Left lung (tissue), 10 donors: ENCODE data around the gene LBH. TPM values are rescaled to one million over a fixed set of nuclear protein-coding genes. Genes with fewer than 3 reads are reported as not detected.

Experiments used
- ATAC-seq: fragments of 200-7000 bp; cut with Tn5 transposase; one replicate; pipeline ENCODE4 v1.9.1; 2020; ENCODE audit warnings: moderate library complexity
- DNase-seq, 4 donors: peaks; one replicate each; pipeline ENCODE4 v3.0.0-alpha.2; 2013 to 2020
- H3K27ac ChIP-seq, 2 donors: fragments of 200-600 bp; sonication (generic) in 1 of 2; one replicate each; pipeline versions ENCODE4 v1.5.0 to v1.8.0; 2020 to 2021
- H3K27me3 ChIP-seq, 2 donors: fragments of 200-600 bp; sonication (generic) in 1 of 2; one replicate each; pipeline versions ENCODE4 v1.5.0 to v1.8.0; 2020 to 2021
- H3K36me3 ChIP-seq, 2 donors: fragments of 200-600 bp; sonication (generic) in 1 of 2; one replicate each; pipeline versions ENCODE4 v1.5.0 to v1.8.0; 2020 to 2021
- H3K4me1 ChIP-seq, 2 donors: fragments of 200-600 bp; one replicate each; pipeline ENCODE4 v1.8.0; 2021
- H3K4me3 ChIP-seq, 2 donors: fragments of 200-600 bp; sonication (generic) in 1 of 2; one replicate each; pipeline versions ENCODE4 v1.5.0 to v1.8.0; 2020 to 2021; ENCODE audit warnings: mild to moderate bottlenecking in 1 of 2
- H3K9me3 ChIP-seq, 2 donors: fragments of 200-600 bp; sonication (generic) in 1 of 2; one replicate each; pipeline versions ENCODE4 v1.5.0 to v1.8.0; 2020 to 2021
- CTCF ChIP-seq, 2 donors: fragments of 200-600 bp; sonication (generic) in 1 of 2; IDR thresholded peaks; one replicate each; pipeline versions ENCODE4 v1.5.0 to v1.8.0; 2021; ENCODE audit warnings: antibody characterized with exemption in 2 of 2
- intact Hi-C, 2 donors: fragments of 100-400 bp; cut with DNase I; formaldehyde crosslinking; loops; one replicate each; pipeline versions ENCODE4 v1.11.2 to v1.14.2; 2022
- polyA plus RNA-seq, 6 donors: library from polyadenylated mRNA; unstranded; fragments of 120-200 nt; gene quantifications; one replicate each; pipeline ENCODE4 v1.2.1, GENCODE V29; 2013; ENCODE audit not compliant: insufficient read length in 6 of 6
- total RNA-seq, 2 donors: library from RNA; stranded (reverse); fragmentation: NEBNext Ultra II Directional; extraction: Animal tissue kit (Norgen Biotek cat#: 25700); gene quantifications; one replicate each; pipeline ENCODE4 v1.2.1, GENCODE V29; 2021
- donor health status: DM: no; HTN: yes; CAD: no.
- donor health status: DM: no; HTN: no; CAD: no.

LBH gene
- total and polyA plus RNA-seq, 8 donors, result 93.6 to 256 (median 124) TPM

- H3K36me3 ChIP-seq, result peaks cover 0 to 10% of the 10 kb centered on the region in 2 donors
- H3K4me3 ChIP-seq, result peak overlapping the region; percentile 68 to 92
- TF ChIP-seq CTCF (IDR thresholded peaks at IDR 0.05), result no peak
- intact Hi-C loops, result loop anchor here in 1 of 2 donors (10.0 kb wide), 1 partner anchor 240 kb away; no protein-coding TSS in a partner anchor
- no peaks in the 10 kb centered on the region for H3K9me3 ChIP-seq
- peaks cover 23 to 66% of the 10 kb centered on the region in 2 donors for H3K4me1 ChIP-seq
- H3K27ac ChIP-seq, result peak overlapping the region; percentile 41 to 92
- peak; percentile 2 for ATAC-seq
- DNase-seq, result peak in 1 of 4 donors; percentile 28
- H3K27me3 ChIP-seq, result peaks cover 0 to 53% of the 10 kb centered on the region in 2 donors
Observed at GRCh38 chr2:30234180-30234971, 3.0 kb downstream of the LBH start.

GRCh38 chr2:30235008-30235655 is 3.8 kb downstream of the LBH start:
- Histone ChIP-seq H3K4me3 (peak overlapping the region; percentile 68 to 92), H3K9me3 (no peaks in the 10 kb centered on the region), H3K27me3 (peaks cover 0 to 47% of the 10 kb centered on the region in 2 donors), H3K27ac (peak overlapping the region; percentile 41 to 92), H3K4me1 (peaks cover 31 to 73% of the 10 kb centered on the region in 2 donors), H3K36me3 (peaks cover 0 to 10% of the 10 kb centered on the region in 2 donors)
- ATAC-seq, result no peak
- TF ChIP-seq CTCF (IDR thresholded peaks at IDR 0.05), result no peak
- DNase-seq, result peak in 1 of 4 donors; percentile 27
- intact Hi-C loops, result loop anchor here in 1 of 2 donors (10.0 kb wide), 1 partner anchor 240 kb away; no protein-coding TSS in a partner anchor

GRCh38 chr2:30235859-30236535 is 4.7 kb downstream of the LBH start:
- Histone ChIP-seq H3K27me3 (peaks cover 0 to 39% of the 10 kb centered on the region in 2 donors), H3K27ac (peak overlapping the region; percentile 2 to 92), H3K4me1 (peaks cover 38 to 73% of the 10 kb centered on the region in 2 donors), H3K4me3 (peak overlapping the region in 1 of 2 donors; percentile 68), H3K36me3 (peaks cover 0 to 10% of the 10 kb centered on the region in 2 donors), H3K9me3 (no peaks in the 10 kb centered on the region)
- intact Hi-C loops, result loop anchor here in 1 of 2 donors (10.0 kb wide), 1 partner anchor 239 kb away; no protein-coding TSS in a partner anchor
- no peak for TF ChIP-seq CTCF (IDR thresholded peaks at IDR 0.05)
- peak in 1 of 4 donors; percentile 13 for DNase-seq
- ATAC-seq, result no peak

- no peak overlapping the region for H3K4me3 ChIP-seq
- peaks cover 0 to 31% of the 10 kb centered on the region in 2 donors for H3K27me3 ChIP-seq
- no peak for TF ChIP-seq CTCF (IDR thresholded peaks at IDR 0.05)
- peak overlapping the region; percentile 2 to 92 for H3K27ac ChIP-seq
- H3K4me1 ChIP-seq, result peaks cover 38 to 73% of the 10 kb centered on the region in 2 donors
- ATAC-seq (no peak), DNase-seq (peak in 1 of 4 donors; percentile 29)
- peaks cover 0 to 10% of the 10 kb centered on the region in 2 donors for H3K36me3 ChIP-seq
- no peaks in the 10 kb centered on the region for H3K9me3 ChIP-seq
- intact Hi-C loops, result loop anchor here in 1 of 2 donors (10.0 kb wide), 1 partner anchor 238 kb away; no protein-coding TSS in a partner anchor
Observed at GRCh38 chr2:30236591-30237238, 5.4 kb downstream of the LBH start.
